Stimulated activated CD8-positive, alpha-beta memory T cell treated with anti-CD3 and anti-CD28 coated beads, Interleukin-12 subunit alpha, Interleukin-12 subunit beta, amount 100 ng/mL, for 1 hour (primary cell): ENCODE results near the gene ZNF236.
A peak's percentile ranks its signal among the peaks of the same experiment; 100 is the strongest.
"Not testable (repeated sequence)": the region's sequence is repeated elsewhere in the genome, so short reads cannot be mapped to it uniquely, and the experiment has no call there.

Source experiments
- DNase-seq: peaks from one replicate; pipeline ENCODE4 v3.0.0-alpha.2; 2020; ENCODE audit warnings: low read depth

Gene ZNF236

GRCh38 chr18:76988827-76989646 lies 166.7 kb downstream of the ZNF236 start:
- no peak for DNase-seq

GRCh38 chr18:76989647-76990190 lies 167.4 kb downstream of the ZNF236 start:
- DNase-seq, result no peak

- not testable (repeated sequence) for DNase-seq
Observed at GRCh38 chr18:76990343-76991020, 168.1 kb downstream of the ZNF236 start.

- DNase-seq, result no peak
Observed at GRCh38 chr18:76991021-76991688, 168.8 kb downstream of the ZNF236 start.

- no peak for DNase-seq
Observed at GRCh38 chr18:76992226-76993084, 170.1 kb downstream of the ZNF236 start.

GRCh38 chr18:76993085-76993382 lies 170.7 kb downstream of the ZNF236 start:
- no peak for DNase-seq

- DNase-seq, result no peak
Observed at GRCh38 chr18:76993573-76993972, 171.2 kb downstream of the ZNF236 start.

GRCh38 chr18:76994086-76994654 lies 171.8 kb downstream of the ZNF236 start:
- DNase-seq, result no peak

GRCh38 chr18:76995896-76996295 lies 173.5 kb downstream of the ZNF236 start:
- DNase-seq, result no peak

GRCh38 chr18:76996429-76996828 lies 174.1 kb downstream of the ZNF236 start:
- DNase-seq, result no peak

GRCh38 chr18:76997951-76998808 lies 175.8 kb downstream of the ZNF236 start:
- DNase-seq, result no peak

GRCh38 chr18:76999077-76999476 lies 176.7 kb downstream of the ZNF236 start:
- DNase-seq, result no peak

GRCh38 chr18:77000527-77000926 lies 178.2 kb downstream of the ZNF236 start:
- peak; percentile 19 for DNase-seq

- DNase-seq, result no peak
Observed at GRCh38 chr18:77001041-77001440, 178.7 kb downstream of the ZNF236 start.

- no peak for DNase-seq
Observed at GRCh38 chr18:77001979-77002378, 179.6 kb downstream of the ZNF236 start.

- no peak for DNase-seq
Observed at GRCh38 chr18:77002496-77002895, 180.1 kb downstream of the ZNF236 start.

GRCh38 chr18:77003316-77003715 lies 181.0 kb downstream of the ZNF236 start:
- no peak for DNase-seq

GRCh38 chr18:77004555-77005380 lies 182.4 kb downstream of the ZNF236 start:
- DNase-seq, result no peak

GRCh38 chr18:77005651-77006195 lies 183.4 kb downstream of the ZNF236 start:
- no peak for DNase-seq
